SK-MEL-5 (cell line): Measurements from ENCODE around the gene ASTN2. TPM values are rescaled to one million over a fixed set of nuclear protein-coding genes. Genes with fewer than 3 reads are reported as not detected.

Experiments
- DNase-seq: peaks from one replicate; pipeline ENCODE4 v3.0.0-alpha.2; 2016; ENCODE audit warnings: low read depth, low spot score
- in situ Hi-C: cut with HindIII; loops from 2 replicates; pipeline ENCODE4 v1.10.0; 2016; ENCODE audit warnings: low sequenced_read_pairs, high pct_unique_total_duplicates, low pct_unique_long_range_greater_than_20kb
- total RNA-seq: library from RNA; depleted of rRNA; stranded (reverse); fragments of >200 nt; shearing (Covaris generic); gene quantifications from 2 replicates; pipeline ENCODE4 v1.2.3, GENCODE V29; 2014

Gene ASTN2
- total RNA-seq, 1 experiment from 2014 or later, result 11.9 TPM

- DNase-seq, result no peak
- in situ Hi-C loops, result no loop called here
These were observed 3.3 kb upstream of the ASTN2 start for GRCh38 chr9:117418111-117418510.

- in situ Hi-C loops, result no loop called here
- no peak for DNase-seq
These were observed 2.0 kb upstream of the ASTN2 start for GRCh38 chr9:117416856-117417255.

GRCh38 chr9:117415358-117415914, 579 bp upstream of the ASTN2 start:
- in situ Hi-C loops, result no loop called here

GRCh38 chr9:117414220-117414905, 494 bp downstream of the ASTN2 start:
- no peak for DNase-seq
- in situ Hi-C loops, result no loop called here

More at GRCh38 chr9:117415358-117415914, 579 bp upstream of the ASTN2 start:
- DNase-seq, result no peak

GRCh38 chr9:117413346-117414219, 1.3 kb downstream of the ASTN2 start:
- in situ Hi-C loops, result no loop called here
- no peak for DNase-seq

- in situ Hi-C loops, result no loop called here
These were observed 2.0 kb downstream of the ASTN2 start for GRCh38 chr9:117412841-117413240.

GRCh38 chr9:117412006-117412715, 2.7 kb downstream of the ASTN2 start:
- in situ Hi-C loops, result no loop called here
- no peak for DNase-seq

More at GRCh38 chr9:117412841-117413240, 2.0 kb downstream of the ASTN2 start:
- no peak for DNase-seq

GRCh38 chr9:117411547-117411946, 3.3 kb downstream of the ASTN2 start:
- in situ Hi-C loops, result no loop called here
- peak; percentile 71 for DNase-seq

- in situ Hi-C loops, result no loop called here
- DNase-seq, result no peak
These were observed 5.5 kb downstream of the ASTN2 start for GRCh38 chr9:117409321-117409720.

- DNase-seq, result no peak
- in situ Hi-C loops, result no loop called here
These were observed 7.3 kb downstream of the ASTN2 start for GRCh38 chr9:117407436-117408022.

GRCh38 chr9:117405950-117406705, 8.7 kb downstream of the ASTN2 start:
- in situ Hi-C loops, result no loop called here
- DNase-seq, result no peak

GRCh38 chr9:117403848-117404247, 11.0 kb downstream of the ASTN2 start:
- in situ Hi-C loops, result no loop called here
- DNase-seq, result no peak

- no peak for DNase-seq
- in situ Hi-C loops, result no loop called here
These were observed 11.4 kb downstream of the ASTN2 start for GRCh38 chr9:117403403-117403811.

GRCh38 chr9:117400171-117400570, 14.7 kb downstream of the ASTN2 start:
- no peak for DNase-seq
- in situ Hi-C loops, result no loop called here

GRCh38 chr9:117395151-117395650, 19.7 kb downstream of the ASTN2 start:
- in situ Hi-C loops, result no loop called here
- no peak for DNase-seq

GRCh38 chr9:117394655-117395054, 20.2 kb downstream of the ASTN2 start:
- no peak for DNase-seq
- in situ Hi-C loops, result no loop called here

GRCh38 chr9:117392992-117393391, 21.9 kb downstream of the ASTN2 start:
- in situ Hi-C loops, result no loop called here
- no peak for DNase-seq
